Measurements from ENCODE around the gene PLCG2.

Gene PLCG2

GRCh38 chr16:81899601-81900000 is 120.5 kb downstream of the PLCG2 start:
- no peak for DNase-seq (ENCODE audit: low read depth, low spot score)
- no peak for TF ChIP-seq CTCF (IDR thresholded peaks at IDR 0.05; ENCODE audit: insufficient read depth, low read length, missing control alignments)
- POLR2A ChIA-PET: no interaction called here
- no peak overlapping the region for H3K4me3 ChIP-seq (ENCODE audit: low read depth, low read length)
- CTCF ChIA-PET: no interaction called here

- ChIA-PET POLR2A (no interaction called here), CTCF (no interaction called here)
- no peak overlapping the region for H3K4me3 ChIP-seq (ENCODE audit: low read depth, low read length)
- no peak for DNase-seq (ENCODE audit: low read depth, low spot score)
- no peak for TF ChIP-seq CTCF (IDR thresholded peaks at IDR 0.05; ENCODE audit: insufficient read depth, low read length, missing control alignments)
These were observed 120.9 kb downstream of the PLCG2 start for GRCh38 chr16:81900014-81900413.

GRCh38 chr16:81900456-81900855 is 121.4 kb downstream of the PLCG2 start:
- no peak overlapping the region for H3K4me3 ChIP-seq (ENCODE audit: low read depth, low read length)
- ChIA-PET POLR2A (no interaction called here), CTCF (no interaction called here)
- DNase-seq (ENCODE audit: low read depth, low spot score): no peak
- TF ChIP-seq CTCF (IDR thresholded peaks at IDR 0.05; ENCODE audit: insufficient read depth, low read length, missing control alignments): no peak

GRCh38 chr16:81901484-81901883 is 122.4 kb downstream of the PLCG2 start:
- TF ChIP-seq CTCF (IDR thresholded peaks at IDR 0.05; ENCODE audit: insufficient read depth, low read length, missing control alignments): no peak
- POLR2A ChIA-PET: no interaction called here
- DNase-seq (ENCODE audit: low read depth, low spot score): no peak
- no peak overlapping the region for H3K4me3 ChIP-seq (ENCODE audit: low read depth, low read length)
- CTCF ChIA-PET: no interaction called here

GRCh38 chr16:81902025-81902424 is 122.9 kb downstream of the PLCG2 start:
- H3K4me3 ChIP-seq (ENCODE audit: low read depth, low read length): no peak overlapping the region
- CTCF ChIA-PET: interaction anchor here (1.4 kb wide), 1 partner anchor 10 kb away, joined by 4 read pairs; no protein-coding TSS in a partner anchor
- POLR2A ChIA-PET: no interaction called here
- no peak for TF ChIP-seq CTCF (IDR thresholded peaks at IDR 0.05; ENCODE audit: insufficient read depth, low read length, missing control alignments)
- DNase-seq (ENCODE audit: low read depth, low spot score): no peak

- CTCF ChIA-PET: no interaction called here
- no peak overlapping the region for H3K4me3 ChIP-seq (ENCODE audit: low read depth, low read length)
- DNase-seq (ENCODE audit: low read depth, low spot score): no peak
- POLR2A ChIA-PET: no interaction called here
- no peak for TF ChIP-seq CTCF (IDR thresholded peaks at IDR 0.05; ENCODE audit: insufficient read depth, low read length, missing control alignments)
These were observed 125.2 kb downstream of the PLCG2 start for GRCh38 chr16:81904320-81904719.

Data from AG04449 (cell line).